DMS153 treated with DMSO at 0.1 percent for 48 hours (cell line): ENCODE results near the gene USP12.
"Not testable (repeated sequence)": the region's sequence is repeated elsewhere in the genome, so short reads cannot be mapped to it uniquely, and the experiment has no call there.

ENCODE experiments used
- DNase-seq: peaks from one replicate; lab custom pipeline; 2025; ENCODE audit not compliant: unreplicated experiment; lab: John Stamatoyannopoulos, UW

Gene USP12

GRCh38 chr13:27124571-27124970 lies 47.0 kb downstream of the USP12 start:
- no peak for DNase-seq

GRCh38 chr13:27123445-27123844 lies 48.2 kb downstream of the USP12 start:
- DNase-seq: not testable (repeated sequence)

GRCh38 chr13:27122036-27122435 lies 49.6 kb downstream of the USP12 start:
- DNase-seq: no peak

GRCh38 chr13:27120811-27121210 lies 50.8 kb downstream of the USP12 start:
- no peak for DNase-seq

GRCh38 chr13:27120011-27120410 lies 51.6 kb downstream of the USP12 start:
- DNase-seq: no peak

- DNase-seq: no peak
These were observed 53.1 kb downstream of the USP12 start for GRCh38 chr13:27118428-27119054.

- no peak for DNase-seq
These were observed 53.7 kb downstream of the USP12 start for GRCh38 chr13:27117952-27118351.

GRCh38 chr13:27117158-27117557 lies 54.5 kb downstream of the USP12 start:
- no peak for DNase-seq

GRCh38 chr13:27113436-27113835 lies 58.2 kb downstream of the USP12 start:
- no peak for DNase-seq

- DNase-seq: no peak
These were observed 59.6 kb downstream of the USP12 start for GRCh38 chr13:27112006-27112405.

- peak; percentile 3 for DNase-seq
These were observed 61.4 kb downstream of the USP12 start for GRCh38 chr13:27110056-27110746.

- no peak for DNase-seq
These were observed 65.5 kb downstream of the USP12 start for GRCh38 chr13:27106144-27106543.

- DNase-seq: no peak
These were observed 67.0 kb downstream of the USP12 start for GRCh38 chr13:27104606-27105005.

GRCh38 chr13:27101847-27102246 lies 69.8 kb downstream of the USP12 start:
- no peak for DNase-seq

- no peak for DNase-seq
These were observed 70.3 kb downstream of the USP12 start for GRCh38 chr13:27101289-27101688.

- DNase-seq: no peak
These were observed 73.9 kb downstream of the USP12 start for GRCh38 chr13:27097691-27098090.

GRCh38 chr13:27091451-27091850 lies 80.2 kb downstream of the USP12 start:
- no peak for DNase-seq

GRCh38 chr13:27088619-27089018 lies 83.0 kb downstream of the USP12 start:
- no peak for DNase-seq

GRCh38 chr13:27086599-27087265 lies 84.9 kb downstream of the USP12 start:
- no peak for DNase-seq

GRCh38 chr13:27083183-27083582 lies 88.4 kb downstream of the USP12 start:
- DNase-seq: no peak

- DNase-seq: no peak
These were observed 89.5 kb downstream of the USP12 start for GRCh38 chr13:27081893-27082679.
